K562 (cell line): ENCODE measurements around the gene CYP4F3. TPM values are rescaled to one million over a fixed set of nuclear protein-coding genes. Genes with fewer than 3 reads are reported as not detected.

Source experiments
- ATAC-seq: fragments of 200-7000 bp; cut with Tn5 transposase; 3 replicates; pipeline ENCODE4 v1.9.1; 2020; ENCODE audit warnings: moderate library complexity
- BruUV-seq: library from RNA; stranded (reverse); fragments of 400-500 nt; replicated peaks from 2 replicates; lab custom pipeline; 2021; lab: Mats Ljungman, UMichigan
- CTCF ChIA-PET: fragments of 300-600 bp; formaldehyde crosslinking; extraction: SDS; loops from one replicate; lab custom pipeline; 2021; ENCODE audit warnings: low intra/inter-chr PET ratio; lab: Yijun Ruan, JAX
- POLR2A ChIA-PET: fragments of 300-600, 350-650 bp; sonication (Branson Sonifier 250); formaldehyde crosslinking; extraction: SDS; loops from one replicate; lab custom pipeline; 2021; ENCODE audit warnings: antibody characterized with exemption, inconsistent platforms; lab: Yijun Ruan, JAX
- DNase-seq, 4 experiments: peaks; one replicate each; pipeline versions ENCODE4 v3.0.0 to v3.0.0-alpha.2; 2011 to 2018; ENCODE audit warnings: low spot score in 3 of 4, mixed read lengths in 3 of 4; ENCODE audit errors: extremely low read depth in 1 of 4
- FAIRE-seq: peaks from 2 replicates; lab custom pipeline; 2011; peaks lifted over from hg19 to GRCh38; lab: Jason Lieb, UNC
- H2AFZ ChIP-seq: 2 replicates; pipeline ENCODE4 v1.6.0; 2011; ENCODE audit warnings: low read depth, low read length, control low read depth, inconsistent platforms
- H3K27ac ChIP-seq: fragments of 200-600 bp; 3 replicates; pipeline ENCODE4 v1.8.0; 2011; ENCODE audit warnings: low read depth, mild to moderate bottlenecking, control low read depth, inconsistent platforms, low read length, moderate library complexity, mixed read lengths; ENCODE audit errors: extremely low read depth
- H3K27me3 ChIP-seq, 2 experiments: fragments of 300-600 bp in 1 of 2; 2 replicates in 1 of 2; 3 replicates in 1 of 2; pipeline versions ENCODE4 v1.6.0 to v1.8.0; 2011; ENCODE audit warnings: inconsistent platforms in 2 of 2, low read length in 2 of 2, mild to moderate bottlenecking in 1 of 2, mixed read lengths in 1 of 2, moderate library complexity in 1 of 2; ENCODE audit not compliant: control insufficient read depth in 2 of 2, insufficient read depth in 2 of 2
- H3K36me3 ChIP-seq: fragments of 300-600 bp; 3 replicates; pipeline ENCODE4 v1.8.0; 2011; ENCODE audit warnings: mild to moderate bottlenecking, low read length, inconsistent platforms; ENCODE audit not compliant: control insufficient read depth, insufficient read depth
- H3K4me1 ChIP-seq, 2 experiments: fragments of 200-600 bp in 1 of 2; replicated peaks in 1 of 2; 2 replicates in 1 of 2; 3 replicates in 1 of 2; pipeline versions ENCODE4 v1.5.1 to v1.8.0; 2011; ENCODE audit warnings: inconsistent platforms in 2 of 2, low read length in 2 of 2, mild to moderate bottlenecking in 1 of 2, mixed read lengths in 1 of 2, moderate library complexity in 1 of 2; ENCODE audit not compliant: control insufficient read depth in 2 of 2, insufficient read depth in 2 of 2
- H3K4me2 ChIP-seq: 2 replicates; pipeline ENCODE4 v1.6.1; 2011; ENCODE audit warnings: low read length, control low read depth, inconsistent platforms, mixed read lengths; ENCODE audit not compliant: insufficient read depth
- H3K4me3 ChIP-seq: fragments of 200-600 bp; sonication (generic), shearing (Covaris generic); 2 replicates; pipeline ENCODE4 v1.5.1; 2016; ENCODE audit warnings: control low read depth, inconsistent platforms
- H3K79me2 ChIP-seq: fragments of 200-600 bp; 3 replicates; pipeline ENCODE4 v1.8.0; 2011; ENCODE audit warnings: low read length, inconsistent platforms; ENCODE audit not compliant: control insufficient read depth, insufficient read depth
- H3K9ac ChIP-seq, 2 experiments: 2 replicates each; pipeline versions ENCODE4 v1.6.0 to v1.6.1; 2011; ENCODE audit warnings: low read depth in 2 of 2, low read length in 2 of 2, control low read depth in 1 of 2, inconsistent platforms in 1 of 2, mild to moderate bottlenecking in 1 of 2, mixed read lengths in 1 of 2; ENCODE audit not compliant: insufficient read depth in 1 of 2
- H3K9me1 ChIP-seq: one replicate; pipeline ENCODE4 v1.6.0; 2011; ENCODE audit warnings: inconsistent platforms, mild to moderate bottlenecking, low read length, moderate library complexity; ENCODE audit not compliant: control insufficient read depth, insufficient read depth
- H3K9me3 ChIP-seq: replicated peaks from 2 replicates; pipeline ENCODE4 v1.5.1; 2011; ENCODE audit warnings: low read depth, low read length, inconsistent platforms; ENCODE audit not compliant: control insufficient read depth, insufficient read depth
- H4K20me1 ChIP-seq: replicated peaks from 2 replicates; pipeline ENCODE4 v1.6.1; 2011; ENCODE audit warnings: low read length, inconsistent platforms, mixed read lengths; ENCODE audit not compliant: control insufficient read depth, insufficient read depth
- CEBPG ChIP-seq, 3 experiments: fragments of 200-800 bp in 1 of 3; sonication (Bioruptor generic) in 1 of 3; sonication (generic) in 1 of 3; formaldehyde crosslinking in 1 of 3; IDR thresholded peaks in 2 of 3; conservative IDR thresholded peaks in 1 of 3; 2 replicates each; pipeline versions ENCODE4 v1.6.1 to v1.8.0; 2016 to 2022; ENCODE audit warnings: missing compliant biosample characterization in 2 of 3, missing genetic modification characterization in 2 of 3, mild to moderate bottlenecking in 1 of 3, missing genetic modification reagents in 1 of 3
- IRF2 ChIP-seq: sonication (generic); formaldehyde crosslinking; IDR thresholded peaks from 2 replicates; pipeline ENCODE4 v1.8.1; 2022; ENCODE audit warnings: mild to moderate bottlenecking, missing genetic modification reagents
- MTA1 ChIP-seq: fragments of 450-650 bp; IDR thresholded peaks from 2 replicates; pipeline ENCODE4 v1.6.1; 2017; ENCODE audit warnings: borderline replicate concordance
- MXI1 ChIP-seq: IDR thresholded peaks from 2 replicates; pipeline ENCODE4 v1.6.1; 2011; ENCODE audit warnings: low read depth, mild to moderate bottlenecking, improper control_type of control experiment, low read length
- NCOA4 ChIP-seq: fragments of 450-650 bp; IDR thresholded peaks from 2 replicates; pipeline ENCODE4 v1.6.1; 2018; ENCODE audit warnings: mild to moderate bottlenecking; ENCODE audit not compliant: partially characterized antibody
- U2AF1 ChIP-seq: fragments of 200-400 bp; formaldehyde crosslinking; optimal IDR thresholded peaks from 2 replicates; pipeline ENCODE3; 2017; ENCODE audit warnings: mild to moderate bottlenecking, low read depth, low read length, moderate library complexity
- ZNF282 ChIP-seq: sonication (generic); formaldehyde crosslinking; IDR thresholded peaks from 2 replicates; pipeline ENCODE4 v1.8.1; 2023; ENCODE audit warnings: missing genetic modification reagents
- WGBS: fragments of 100-300 bp; shearing (Covaris generic); methylation state at CpG from one replicate; pipeline ENCODE4 v1.1.6; 2016; ENCODE audit warnings: low coverage, mixed read lengths; ENCODE audit not compliant: insufficient coverage; ENCODE audit errors: missing lambda C conversion rate; 5-methylcytosine and 5-hydroxymethylcytosine counted together
- in situ Hi-C: fragments of 300-500 bp; cut with MboI; formaldehyde crosslinking; loops from 4 replicates; pipeline ENCODE4 v1.15.0; 2018; ENCODE audit warnings: inconsistent platforms, mixed read lengths
- intact Hi-C: fragments of 100-400 bp; cut with micrococcal nuclease; formaldehyde crosslinking; loops from 2 replicates; pipeline ENCODE4 v1.14.2; 2022
- polyA plus RNA-seq, 8 experiments: library from polyadenylated mRNA; depleted of rRNA in 4 of 8; stranded (reverse) in 5 of 8; unstranded in 3 of 8; fragments of >200 nt; fragmentation: Nextera tagmentation in 2 of 8; fragmentation: Illumina TruSeq in 1 of 8; extraction: Ambion mirVana in 2 of 8; extraction: Trizol in 1 of 8; gene quantifications; 2 replicates each; pipeline versions ENCODE4 v1.2.1 to v1.2.3, GENCODE V29; 2011 to 2014; ENCODE audit warnings: inconsistent platforms in 1 of 8, missing spikeins in 1 of 8
- total RNA-seq, 7 experiments: library from RNA; depleted of rRNA in 6 of 7; stranded (reverse); fragments of >200 nt in 6 of 7; fragmentation: Illumina TruSeq in 2 of 7; extraction: Trizol in 2 of 7; gene quantifications; 2 replicates each; pipeline versions ENCODE4 v1.2.1 to v1.2.3, GENCODE V29; 2011 to 2021; ENCODE audit warnings: low replicate concordance in 1 of 7
- TF ChIP-seq, protein P1 (sequence below): fragments of 250-450 bp; sonication (Bioruptor Pico); IDR thresholded peaks from 2 replicates; pipeline ENCODE4 v1.4.0; 2020

The CYP4F3 gene
- total and polyA plus RNA-seq, 9 of the 15 experiments (the other 6 are each of a cell fraction or from before 2014, with no cell fraction given) = 0.01 to 0.40 (median 0.16) TPM; not detected in 6

DNA sequence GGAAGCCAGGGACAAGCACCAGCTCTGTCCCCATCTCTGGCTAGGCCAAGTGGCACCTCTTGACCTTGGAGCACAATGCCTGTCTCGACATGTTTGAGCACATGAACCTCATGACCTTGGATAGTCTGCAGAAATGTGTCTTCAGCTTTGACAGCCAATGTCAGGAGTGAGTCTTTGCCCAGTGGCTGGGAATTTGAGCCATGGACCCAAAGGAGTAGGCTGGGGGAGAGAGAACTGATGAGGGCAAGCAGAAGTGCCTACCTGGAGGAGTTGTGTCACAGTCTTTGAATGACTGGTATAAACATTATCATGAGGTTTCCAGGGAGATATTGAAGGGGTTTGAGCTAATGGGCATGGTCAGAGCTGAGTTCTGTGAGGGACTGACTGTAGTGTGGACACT lies 25.5 kb downstream of the CYP4F3 start (continued):
- no peak for TF ChIP-seq NCOA4

DNA sequence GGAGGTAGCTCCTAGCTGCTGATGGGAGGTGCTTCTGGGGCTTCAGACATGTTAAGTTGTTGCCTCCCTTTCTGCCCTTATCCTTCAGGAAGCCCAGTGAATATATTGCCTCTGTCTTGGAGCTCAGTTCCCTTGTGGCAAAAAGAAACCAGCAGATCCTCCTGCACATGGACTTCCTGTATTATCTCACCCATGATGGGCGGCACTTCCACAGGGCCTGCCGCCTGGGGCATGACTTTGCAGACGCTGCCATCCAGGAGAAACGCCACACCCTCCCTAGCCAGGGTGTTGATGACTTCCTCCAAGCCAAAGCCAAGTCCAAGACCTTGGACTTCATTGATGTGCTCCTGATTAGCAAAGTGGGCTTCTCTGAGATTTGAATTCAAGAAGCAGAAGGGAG lies 26.2 kb downstream of the CYP4F3 start:
- Histone ChIP-seq H2AFZ (no peak overlapping the region), H3K36me3 (no peaks in the 10 kb centered on the region), H3K4me1 (no peaks in the 10 kb centered on the region), H3K9me3 (no peaks in the 10 kb centered on the region), H3K27ac (no peak overlapping the region), H3K79me2 (no peaks in the 10 kb centered on the region), H3K9ac (no peak overlapping the region), H3K4me3 (no peak overlapping the region), H3K27me3 (no peaks in the 10 kb centered on the region), H3K4me2 (no peak overlapping the region), H4K20me1 (no peaks in the 10 kb centered on the region), H3K9me1 (no peaks in the 10 kb centered on the region)
- BruUV-seq = no TSS peak
- DNase-seq (no peak), ATAC-seq (no peak), FAIRE-seq (no peak)
- 0% methylated on average over 4 of the region's 4 CpGs for WGBS
- ChIA-PET CTCF (no interaction called here), POLR2A (no interaction called here)
- in situ Hi-C loops = no loop called here
- intact Hi-C loops = no loop called here
- TF ChIP-seq IRF2 (CRISPR knock-in tag) = no peak
- no peak for TF ChIP-seq ZNF282
- TF ChIP-seq MTA1 = no peak
- TF ChIP-seq U2AF1 = no peak
- no peak for TF ChIP-seq MXI1
- TF ChIP-seq, protein P1, sequence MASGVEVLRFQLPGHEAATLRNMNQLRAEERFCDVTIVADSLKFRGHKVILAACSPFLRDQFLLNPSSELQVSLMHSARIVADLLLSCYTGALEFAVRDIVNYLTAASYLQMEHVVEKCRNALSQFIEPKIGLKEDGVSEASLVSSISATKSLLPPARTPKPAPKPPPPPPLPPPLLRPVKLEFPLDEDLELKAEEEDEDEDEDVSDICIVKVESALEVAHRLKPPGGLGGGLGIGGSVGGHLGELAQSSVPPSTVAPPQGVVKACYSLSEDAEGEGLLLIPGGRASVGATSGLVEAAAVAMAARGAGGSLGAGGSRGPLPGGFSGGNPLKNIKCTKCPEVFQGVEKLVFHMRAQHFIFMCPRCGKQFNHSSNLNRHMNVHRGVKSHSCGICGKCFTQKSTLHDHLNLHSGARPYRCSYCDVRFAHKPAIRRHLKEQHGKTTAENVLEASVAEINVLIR (CRISPR knock-in tag) = no peak
- no peak for TF ChIP-seq CEBPG (CRISPR knock-in tag; IDR thresholded peaks at IDR 0.05)
- TF ChIP-seq CEBPG (tag; conservative IDR thresholded peaks at IDR 0.05 in 1 of 2, IDR thresholded peaks at IDR 0.05 in 1 of 2) = no peak
